ENCODE measurements around the gene SAMD4A. TPM values are rescaled to one million over a fixed set of nuclear protein-coding genes. Genes with fewer than 3 reads are reported as not detected.

Gene SAMD4A
- total RNA-seq, 4 donors from 2014 or later, result 2.9 to 19.5 (median 3.9) TPM

DNA sequence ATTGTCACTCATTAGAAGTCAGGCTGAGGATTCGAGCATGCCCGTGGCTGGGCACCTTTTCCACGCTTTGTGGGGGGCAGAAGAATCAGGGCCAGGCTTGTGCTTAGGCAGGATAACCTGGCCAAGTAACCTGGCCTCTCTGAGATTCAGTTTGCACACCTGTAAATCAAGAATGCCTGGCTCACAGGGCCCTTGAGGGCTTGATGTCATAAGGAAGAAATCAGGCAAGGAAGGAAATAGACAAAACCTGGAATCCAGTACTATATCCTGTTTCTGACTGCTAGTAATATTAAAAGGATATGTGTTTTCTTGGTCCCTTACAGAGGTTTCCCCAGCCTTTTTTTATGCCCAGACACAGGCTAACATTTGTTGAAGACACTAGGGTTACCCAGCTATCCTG is 91.9 kb downstream of the SAMD4A start:
- no peaks in the 10 kb centered on the region for H3K36me3 ChIP-seq
- TF ChIP-seq, protein P1, sequence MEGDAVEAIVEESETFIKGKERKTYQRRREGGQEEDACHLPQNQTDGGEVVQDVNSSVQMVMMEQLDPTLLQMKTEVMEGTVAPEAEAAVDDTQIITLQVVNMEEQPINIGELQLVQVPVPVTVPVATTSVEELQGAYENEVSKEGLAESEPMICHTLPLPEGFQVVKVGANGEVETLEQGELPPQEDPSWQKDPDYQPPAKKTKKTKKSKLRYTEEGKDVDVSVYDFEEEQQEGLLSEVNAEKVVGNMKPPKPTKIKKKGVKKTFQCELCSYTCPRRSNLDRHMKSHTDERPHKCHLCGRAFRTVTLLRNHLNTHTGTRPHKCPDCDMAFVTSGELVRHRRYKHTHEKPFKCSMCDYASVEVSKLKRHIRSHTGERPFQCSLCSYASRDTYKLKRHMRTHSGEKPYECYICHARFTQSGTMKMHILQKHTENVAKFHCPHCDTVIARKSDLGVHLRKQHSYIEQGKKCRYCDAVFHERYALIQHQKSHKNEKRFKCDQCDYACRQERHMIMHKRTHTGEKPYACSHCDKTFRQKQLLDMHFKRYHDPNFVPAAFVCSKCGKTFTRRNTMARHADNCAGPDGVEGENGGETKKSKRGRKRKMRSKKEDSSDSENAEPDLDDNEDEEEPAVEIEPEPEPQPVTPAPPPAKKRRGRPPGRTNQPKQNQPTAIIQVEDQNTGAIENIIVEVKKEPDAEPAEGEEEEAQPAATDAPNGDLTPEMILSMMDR (IDR thresholded peaks at IDR 0.05), result no peak
- TF ChIP-seq POLR2A (IDR thresholded peaks at IDR 0.05), result no peak
- DNase-seq, result no peak
- WGBS, 2 donors, result 82 to 90% methylated on average over 3 of the region's 3 CpGs
- intact Hi-C loops (cut with DNase I), result no loop called here
- no peaks in the 10 kb centered on the region for H3K9me3 ChIP-seq
- no peak overlapping the region for H3K27ac ChIP-seq
- no peak overlapping the region for H3K4me3 ChIP-seq
- peaks cover 0 to 11% (median 1%) of the 10 kb centered on the region in 3 donors for H3K4me1 ChIP-seq
- no peaks in the 10 kb centered on the region for H3K27me3 ChIP-seq

DNA sequence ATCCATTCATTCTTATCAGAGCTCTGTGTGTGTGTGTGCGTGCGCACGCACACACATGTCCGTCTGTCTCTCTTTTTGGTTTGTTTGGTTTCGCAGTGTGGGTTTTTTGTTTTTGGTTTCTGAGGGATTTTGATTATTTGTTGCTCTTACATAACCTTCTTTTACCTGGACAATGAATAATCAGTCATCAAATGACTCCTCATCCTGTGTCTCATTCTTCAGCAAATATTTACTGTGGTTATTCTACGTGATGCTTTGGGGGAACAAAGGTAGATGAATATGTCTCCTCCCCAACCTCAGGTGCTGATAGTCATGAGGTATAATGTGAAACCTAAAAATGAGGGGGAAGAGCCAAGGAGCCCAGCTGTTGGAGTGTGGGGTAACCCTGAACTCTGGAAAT is 92.4 kb downstream of the SAMD4A start:
- Histone ChIP-seq H3K9me3 (no peaks in the 10 kb centered on the region), H3K4me3 (no peak overlapping the region), H3K36me3 (no peaks in the 10 kb centered on the region), H3K27ac (no peak overlapping the region), H3K4me1 (peaks cover 0 to 6% (median 0%) of the 10 kb centered on the region in 3 donors), H3K27me3 (peaks cover 0 to 2% (median 0%) of the 10 kb centered on the region in 4 donors)
- no peak for DNase-seq
- TF ChIP-seq, protein P1 (IDR thresholded peaks at IDR 0.05), result no peak
- TF ChIP-seq POLR2A (IDR thresholded peaks at IDR 0.05), result no peak
- WGBS, 2 donors, result 51 to 59% methylated on average over 6 of the region's 6 CpGs
- intact Hi-C loops (cut with DNase I), result no loop called here

DNA sequence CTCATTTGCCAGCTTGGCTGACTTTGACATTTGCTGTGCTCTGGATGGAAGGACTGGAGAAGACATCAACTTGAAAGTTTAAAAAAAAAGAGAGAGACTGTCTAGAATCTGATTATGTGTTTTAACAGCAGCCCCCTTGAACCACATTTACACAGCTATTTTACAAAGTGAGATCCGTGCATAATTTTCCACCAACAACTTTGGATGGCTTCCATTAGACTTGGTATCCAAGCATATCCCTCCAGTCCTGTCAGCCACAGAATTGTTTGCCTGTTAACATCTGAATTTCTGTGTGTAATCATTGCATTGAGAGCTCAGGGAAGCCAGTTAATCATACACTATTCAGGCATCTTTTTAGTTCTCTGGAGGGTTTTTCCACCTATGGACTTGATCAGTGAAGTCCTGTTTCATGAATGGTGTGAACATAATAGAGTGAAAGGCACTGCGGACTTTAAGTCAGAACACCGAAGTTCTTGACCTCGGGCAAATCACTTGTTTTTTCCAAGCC is 93.7 kb downstream of the SAMD4A start:
- H3K27me3 ChIP-seq, result peaks cover 0 to 4% (median 0%) of the 10 kb centered on the region in 4 donors
- intact Hi-C loops (cut with DNase I), result no loop called here
- H3K36me3 ChIP-seq, result no peaks in the 10 kb centered on the region
- TF ChIP-seq, protein P1 (IDR thresholded peaks at IDR 0.05), result no peak
- TF ChIP-seq POLR2A (IDR thresholded peaks at IDR 0.05), result no peak
- WGBS, 2 donors, result 73 to 90% methylated on average over 4 of the region's 4 CpGs
- H3K27ac ChIP-seq, result no peak overlapping the region
- H3K4me3 ChIP-seq, result no peak overlapping the region
- H3K4me1 ChIP-seq, result no peaks in the 10 kb centered on the region
- no peaks in the 10 kb centered on the region for H3K9me3 ChIP-seq
- no peak for DNase-seq

DNA sequence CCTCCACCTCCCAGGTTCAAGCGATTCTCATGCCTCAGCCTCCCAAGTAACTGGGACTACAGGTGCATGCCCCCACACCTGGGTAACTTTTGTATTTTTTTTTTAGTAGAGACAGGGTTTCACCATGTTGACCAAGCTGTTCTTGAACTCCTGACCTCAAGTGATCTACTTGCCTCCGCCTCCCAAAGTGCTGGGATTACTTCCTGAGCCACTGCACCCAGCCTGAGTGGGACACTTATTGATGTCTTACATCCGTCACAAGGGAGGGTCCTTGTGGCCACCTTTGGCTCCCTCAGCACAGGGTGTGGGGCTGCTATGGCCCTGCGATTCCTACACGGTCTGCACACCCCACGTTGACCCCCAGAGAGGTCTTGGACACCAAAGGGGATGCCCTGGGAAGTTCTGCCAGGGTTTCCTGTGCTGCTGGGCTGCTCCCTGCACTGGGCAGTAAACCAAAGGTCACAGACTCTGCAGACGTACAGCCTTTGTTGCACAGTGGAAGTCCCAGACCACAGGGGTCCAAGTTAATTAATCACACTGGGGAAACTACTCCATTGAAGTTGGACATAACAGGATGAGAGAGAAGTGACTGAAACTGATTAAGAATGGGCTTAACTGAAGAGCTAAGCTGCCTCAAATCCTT is 95.7 kb downstream of the SAMD4A start:
- TF ChIP-seq, protein P1 (IDR thresholded peaks at IDR 0.05), result no peak
- no peak for TF ChIP-seq POLR2A (IDR thresholded peaks at IDR 0.05)
- DNase-seq, result no peak
- peaks cover 0 to 4% (median 0%) of the 10 kb centered on the region in 4 donors for H3K27me3 ChIP-seq
- no peak overlapping the region for H3K27ac ChIP-seq
- WGBS, 2 donors, result 57 to 90% methylated on average over 3 to 7 of the region's 7 CpGs
- no peaks in the 10 kb centered on the region for H3K4me1 ChIP-seq
- H3K36me3 ChIP-seq, result no peaks in the 10 kb centered on the region
- H3K4me3 ChIP-seq, result no peak overlapping the region
- intact Hi-C loops (cut with DNase I), result no loop called here
- H3K9me3 ChIP-seq, result no peaks in the 10 kb centered on the region

DNA sequence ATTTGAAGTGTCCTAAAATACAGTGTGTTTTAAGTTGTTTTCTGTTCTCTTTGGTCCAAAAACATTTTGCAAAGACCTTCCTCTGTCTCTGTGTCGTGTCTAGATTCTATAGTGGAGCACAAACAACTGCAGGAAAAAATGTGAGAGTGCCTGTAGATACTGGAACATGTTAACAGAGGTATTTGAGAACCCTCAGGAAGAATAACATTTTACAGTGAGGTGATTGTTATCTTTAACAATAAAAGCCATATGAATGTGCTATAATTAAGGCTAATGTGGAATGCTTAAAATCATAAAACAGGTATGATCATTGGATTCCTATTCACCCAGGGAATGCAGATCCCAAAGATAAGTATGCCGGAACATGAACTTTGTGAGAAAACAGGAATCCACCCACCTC is 98.0 kb downstream of the SAMD4A start:
- no peak for TF ChIP-seq POLR2A (IDR thresholded peaks at IDR 0.05)
- TF ChIP-seq, protein P1 (IDR thresholded peaks at IDR 0.05), result no peak
- no peak for DNase-seq
- no peak overlapping the region for H3K4me3 ChIP-seq
- intact Hi-C loops (cut with DNase I), result no loop called here
- no peaks in the 10 kb centered on the region for H3K36me3 ChIP-seq
- H3K27ac ChIP-seq, result no peak overlapping the region
- 75 to 83% methylated on average over 2 of the region's 2 CpGs for WGBS, 2 donors
- peaks cover 0 to 4% (median 0%) of the 10 kb centered on the region in 3 donors for H3K4me1 ChIP-seq
- no peaks in the 10 kb centered on the region for H3K9me3 ChIP-seq
- H3K27me3 ChIP-seq, result peaks cover 0 to 17% (median 0%) of the 10 kb centered on the region in 4 donors

All from esophagus squamous epithelium (tissue), 5 donors.